Fibroblast of villous mesenchyme (primary cell): ENCODE measurements around the gene ATP1B3. TPM values are rescaled to one million over a fixed set of nuclear protein-coding genes. Genes with fewer than 3 reads are reported as not detected.

Experiments
- DNase-seq: peaks from one replicate; pipeline ENCODE4 v3.0.0-alpha.2; 2010; ENCODE audit warnings: low read depth
- H3K4me3 ChIP-seq: 2 replicates; pipeline ENCODE4 v1.5.1; 2011; ENCODE audit warnings: low read depth, mild to moderate bottlenecking, low read length
- CTCF ChIP-seq: IDR thresholded peaks from 2 replicates; pipeline ENCODE4 v1.5.1; 2012; ENCODE audit warnings: low read depth, mild to moderate bottlenecking, low read length; ENCODE audit not compliant: insufficient read depth
- total RNA-seq: library from RNA; depleted of rRNA; stranded (reverse); fragments of >200 nt; gene quantifications from 2 replicates; pipeline ENCODE4 v1.2.3, GENCODE V29; 2012

Gene ATP1B3
- total RNA-seq, 1 donor: 82.5 TPM

DNA sequence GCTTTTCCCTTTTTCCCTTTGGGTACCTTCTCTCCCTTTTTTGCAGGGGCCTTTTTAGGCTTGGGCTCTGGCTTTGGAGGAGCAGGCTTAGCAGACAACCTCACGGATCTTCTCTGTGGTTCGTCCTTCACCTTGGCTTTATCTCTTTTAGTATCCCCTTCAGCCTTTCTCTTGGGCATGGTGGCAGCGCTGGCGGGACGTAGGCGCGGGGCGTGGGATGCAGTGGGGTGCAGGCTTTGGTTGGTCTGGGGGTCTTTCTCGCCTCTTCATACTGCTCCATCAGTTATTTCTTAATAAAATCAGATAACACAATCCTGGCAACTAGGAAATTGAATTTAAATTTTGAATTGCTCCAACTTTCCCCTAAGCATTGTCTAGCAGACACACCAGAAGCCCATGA lies 11.3 kb upstream of the ATP1B3 start:
- no peak for TF ChIP-seq CTCF
- no peak for DNase-seq
- no peak overlapping the region for H3K4me3 ChIP-seq

- TF ChIP-seq CTCF: no peak
- DNase-seq: no peak
- no peak overlapping the region for H3K4me3 ChIP-seq
Observed at GRCh38 chr3:141870091-141870687, 6.3 kb upstream of the ATP1B3 start.

DNA sequence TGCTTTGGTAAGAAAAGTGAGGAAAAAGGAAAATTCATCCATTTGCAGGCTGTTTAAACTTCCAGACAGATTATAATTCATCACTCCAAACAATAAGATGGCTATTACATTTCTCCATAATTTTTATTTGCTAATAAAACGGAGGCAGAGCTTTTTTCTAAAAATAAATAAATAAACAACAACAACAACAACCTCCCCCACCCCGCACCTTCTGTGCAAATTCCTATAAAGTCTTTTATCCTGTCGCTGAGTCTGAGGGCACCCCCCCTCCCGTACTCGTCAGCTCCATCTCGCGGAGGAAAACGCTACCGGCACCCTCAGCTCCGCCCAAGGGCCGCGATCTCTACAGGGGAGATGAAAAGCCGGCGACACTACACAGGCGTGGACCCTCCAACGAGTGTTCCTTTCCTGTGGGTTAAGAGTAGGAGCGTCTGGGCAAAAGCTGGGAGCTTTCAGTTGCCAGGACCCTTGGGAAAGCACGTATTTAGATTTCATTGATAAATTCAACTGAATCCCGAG lies 1.0 kb upstream of the ATP1B3 start:
- peak; percentile 80 for DNase-seq
- peak; percentile 87 for TF ChIP-seq CTCF
- peak overlapping the region; percentile 86 for H3K4me3 ChIP-seq

DNA sequence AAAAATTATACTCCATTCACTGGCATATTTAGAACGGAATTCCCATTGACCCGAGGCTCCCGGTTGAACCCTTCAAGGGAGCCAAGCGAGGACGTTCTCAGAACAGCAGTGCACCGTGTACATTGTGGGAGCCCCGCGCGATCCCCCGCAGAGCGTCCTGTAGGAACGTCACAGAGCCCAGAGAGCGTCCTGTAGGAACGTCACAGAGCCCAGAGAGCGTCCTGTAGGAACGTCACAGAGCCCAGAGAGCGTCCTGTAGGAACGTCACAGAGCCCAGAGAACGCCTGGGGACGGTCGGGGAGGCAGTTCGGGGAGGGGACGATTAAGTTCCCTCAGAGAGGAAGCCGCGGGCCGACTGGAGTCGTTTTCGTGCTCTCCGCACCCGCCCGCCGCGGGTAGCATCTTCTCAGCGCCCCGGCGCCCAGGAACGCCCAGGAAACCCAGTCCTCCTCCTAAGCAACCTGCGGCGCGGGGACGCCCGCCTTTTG lies 506 bp upstream of the ATP1B3 start:
- DNase-seq: peak; percentile 75
- peak overlapping the region; percentile 86 for H3K4me3 ChIP-seq

GRCh38 chr3:141876891-141877621 lies 613 bp downstream of the ATP1B3 start:
- H3K4me3 ChIP-seq: peak overlapping the region; percentile 85
- peak; percentile 76 for DNase-seq
- TF ChIP-seq CTCF: no peak

More for the DNA sequence above, 506 bp upstream of the ATP1B3 start:
- no peak for TF ChIP-seq CTCF

DNA sequence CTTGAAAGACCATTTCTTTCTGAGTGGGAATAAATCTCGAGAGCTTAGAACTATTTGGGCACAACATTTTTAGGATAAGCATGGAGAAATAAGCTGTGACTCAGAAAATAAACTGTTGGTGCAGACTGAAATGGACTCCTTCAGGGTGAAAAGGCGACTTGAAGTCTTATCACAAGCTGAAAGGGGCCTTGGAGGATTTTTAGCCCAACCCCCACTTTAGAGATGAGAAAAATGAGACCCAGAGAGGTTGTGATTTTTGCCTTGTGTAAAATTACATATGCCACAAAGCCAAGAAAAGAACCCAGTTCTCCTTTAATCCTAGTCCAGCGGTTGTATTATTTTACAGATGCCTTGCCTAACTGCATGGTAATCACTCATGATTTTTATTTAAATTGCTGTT lies 1.5 kb downstream of the ATP1B3 start:
- peak overlapping the region; percentile 85 for H3K4me3 ChIP-seq
- DNase-seq: peak; percentile 62
- TF ChIP-seq CTCF: no peak
